Measurements from ENCODE around the gene MRPL20. TPM values are rescaled to one million over a fixed set of nuclear protein-coding genes. Genes with fewer than 3 reads are reported as not detected.

The MRPL20 gene
- total RNA-seq, 2 experiments from 2014 or later, result 111 to 117 TPM

GRCh38 chr1:1442069-1442770 is 35.1 kb upstream of the MRPL20 start:
- Mint-ChIP-seq H3K4me1 (ENCODE audit: low read depth) (peaks cover 2% of the 10 kb centered on the region), H3K4me3 (no peak overlapping the region), H3K9me3 (ENCODE audit: insufficient read depth) (no peaks in the 10 kb centered on the region), H3K27me3 (ENCODE audit: low read depth) (no peaks in the 10 kb centered on the region), H3K36me3 (ENCODE audit: low read depth) (no peaks in the 10 kb centered on the region), H3K27ac (no peak overlapping the region)
- ChIA-PET POLR2A (no interaction called here), CTCF (interaction anchor here (1.0 to 3.0 kb wide), 2 partner anchors 35 to 62 kb away, joined by 3 to 18 read pairs; partner anchors contain the start of gene MRPL20)
- DNase-seq (no peak), ATAC-seq (no peak)

- peaks cover 4% of the 10 kb centered on the region for H3K4me1 Mint-ChIP-seq (ENCODE audit: low read depth)
These were observed 34.2 kb upstream of the MRPL20 start for GRCh38 chr1:1441002-1441888.

GRCh38 chr1:1440262-1441001 is 33.3 kb upstream of the MRPL20 start:
- DNase-seq (no peak), ATAC-seq (no peak)
- no peaks in the 10 kb centered on the region for H3K36me3 Mint-ChIP-seq (ENCODE audit: low read depth)
- H3K9me3 Mint-ChIP-seq (ENCODE audit: insufficient read depth), result no peaks in the 10 kb centered on the region
- H3K27ac Mint-ChIP-seq, result no peak overlapping the region
- ChIA-PET POLR2A (interaction anchor here (1.6 kb wide), 1 partner anchor 41 kb away, joined by 5 read pairs; the partner anchor contains the start of gene CCNL2), CTCF (interaction anchor here (1.0 to 3.0 kb wide), 10 partner anchors 9 to 135 kb away, joined by 3 to 18 read pairs (median 6); partner anchors contain the start of genes CCNL2 and MRPL20)
- H3K4me3 Mint-ChIP-seq, result no peak overlapping the region
- H3K4me1 Mint-ChIP-seq (ENCODE audit: low read depth), result peaks cover 5% of the 10 kb centered on the region
- H3K27me3 Mint-ChIP-seq (ENCODE audit: low read depth), result peaks cover 4% of the 10 kb centered on the region

More at GRCh38 chr1:1441002-1441888, 34.2 kb upstream of the MRPL20 start:
- Mint-ChIP-seq H3K27ac (no peak overlapping the region), H3K36me3 (ENCODE audit: low read depth) (no peaks in the 10 kb centered on the region), H3K9me3 (ENCODE audit: insufficient read depth) (no peaks in the 10 kb centered on the region), H3K4me3 (no peak overlapping the region), H3K27me3 (ENCODE audit: low read depth) (peaks cover 2% of the 10 kb centered on the region)
- ATAC-seq, result peak; percentile 81
- peak; percentile 58 for DNase-seq
- ChIA-PET CTCF (interaction anchor here (1.0 to 3.0 kb wide), 11 partner anchors 10 to 136 kb away, joined by 3 to 18 read pairs (median 5); partner anchors contain the start of genes CCNL2 and MRPL20), POLR2A (interaction anchor here (0.6 to 1.6 kb wide), 2 partner anchors 42 to 871 kb away, joined by 3 to 5 read pairs; partner anchors contain the start of gene CCNL2)

GRCh38 chr1:1439546-1440261 is 32.6 kb upstream of the MRPL20 start:
- Mint-ChIP-seq H3K4me3 (no peak overlapping the region), H3K4me1 (ENCODE audit: low read depth) (peaks cover 10% of the 10 kb centered on the region), H3K36me3 (ENCODE audit: low read depth) (no peaks in the 10 kb centered on the region), H3K27ac (no peak overlapping the region), H3K9me3 (ENCODE audit: insufficient read depth) (no peaks in the 10 kb centered on the region), H3K27me3 (ENCODE audit: low read depth) (peaks cover 8% of the 10 kb centered on the region)
- ChIA-PET POLR2A (no interaction called here), CTCF (interaction anchor here (1.9 to 3.0 kb wide), 3 partner anchors 8 to 33 kb away, joined by 6 to 18 read pairs (median 9); partner anchors contain the start of gene MRPL20)
- ATAC-seq, result no peak
- no peak for DNase-seq

- ChIA-PET CTCF (no interaction called here), POLR2A (no interaction called here)
- Mint-ChIP-seq H3K36me3 (ENCODE audit: low read depth) (no peaks in the 10 kb centered on the region), H3K4me3 (no peak overlapping the region), H3K27me3 (ENCODE audit: low read depth) (peaks cover 8% of the 10 kb centered on the region), H3K9me3 (ENCODE audit: insufficient read depth) (no peaks in the 10 kb centered on the region), H3K4me1 (ENCODE audit: low read depth) (peaks cover 12% of the 10 kb centered on the region), H3K27ac (no peak overlapping the region)
- no peak for ATAC-seq
- no peak for DNase-seq
These were observed 31.7 kb upstream of the MRPL20 start for GRCh38 chr1:1438531-1439381.

GRCh38 chr1:1437904-1438376 is 30.8 kb upstream of the MRPL20 start:
- no peaks in the 10 kb centered on the region for H3K36me3 Mint-ChIP-seq (ENCODE audit: low read depth)
- H3K4me3 Mint-ChIP-seq, result no peak overlapping the region
- peaks cover 8% of the 10 kb centered on the region for H3K27me3 Mint-ChIP-seq (ENCODE audit: low read depth)
- DNase-seq (no peak), ATAC-seq (no peak)
- no peaks in the 10 kb centered on the region for H3K9me3 Mint-ChIP-seq (ENCODE audit: insufficient read depth)
- POLR2A ChIA-PET, result no interaction called here
- H3K27ac Mint-ChIP-seq, result no peak overlapping the region
- H3K4me1 Mint-ChIP-seq (ENCODE audit: low read depth), result peaks cover 12% of the 10 kb centered on the region
- CTCF ChIA-PET, result interaction anchor here (1.1 to 1.5 kb wide), 2 partner anchors 8 to 66 kb away, joined by 3 to 4 read pairs; no protein-coding TSS in a partner anchor

GRCh38 chr1:1437033-1437903 is 30.2 kb upstream of the MRPL20 start:
- H3K4me3 Mint-ChIP-seq, result no peak overlapping the region
- H3K36me3 Mint-ChIP-seq (ENCODE audit: low read depth), result no peaks in the 10 kb centered on the region
- peaks cover 12% of the 10 kb centered on the region for H3K4me1 Mint-ChIP-seq (ENCODE audit: low read depth)
- CTCF ChIA-PET, result interaction anchor here (1.1 to 1.5 kb wide), 2 partner anchors 9 to 66 kb away, joined by 3 to 4 read pairs; no protein-coding TSS in a partner anchor
- H3K9me3 Mint-ChIP-seq (ENCODE audit: insufficient read depth), result no peaks in the 10 kb centered on the region
- ATAC-seq, result no peak
- DNase-seq, result no peak
- peaks cover 8% of the 10 kb centered on the region for H3K27me3 Mint-ChIP-seq (ENCODE audit: low read depth)
- no peak overlapping the region for H3K27ac Mint-ChIP-seq
- POLR2A ChIA-PET, result no interaction called here

GRCh38 chr1:1436630-1437032 is 29.5 kb upstream of the MRPL20 start:
- Mint-ChIP-seq H3K27ac (no peak overlapping the region), H3K4me1 (ENCODE audit: low read depth) (peaks cover 12% of the 10 kb centered on the region), H3K4me3 (peak overlapping the region; percentile 52), H3K36me3 (ENCODE audit: low read depth) (no peaks in the 10 kb centered on the region), H3K9me3 (ENCODE audit: insufficient read depth) (no peaks in the 10 kb centered on the region), H3K27me3 (ENCODE audit: low read depth) (peaks cover 8% of the 10 kb centered on the region)
- CTCF ChIA-PET, result interaction anchor here (1.5 kb wide), 1 partner anchor 65 kb away, joined by 4 read pairs; no protein-coding TSS in a partner anchor
- DNase-seq, result no peak
- no peak for ATAC-seq
- POLR2A ChIA-PET, result no interaction called here

- ATAC-seq, result no peak
- ChIA-PET CTCF (interaction anchor here (1.5 kb wide), 1 partner anchor 65 kb away, joined by 4 read pairs; no protein-coding TSS in a partner anchor), POLR2A (no interaction called here)
- no peaks in the 10 kb centered on the region for H3K9me3 Mint-ChIP-seq (ENCODE audit: insufficient read depth)
- DNase-seq, result no peak
- no peak overlapping the region for H3K27ac Mint-ChIP-seq
- peaks cover 8% of the 10 kb centered on the region for H3K27me3 Mint-ChIP-seq (ENCODE audit: low read depth)
- H3K4me1 Mint-ChIP-seq (ENCODE audit: low read depth), result peaks cover 12% of the 10 kb centered on the region
- H3K36me3 Mint-ChIP-seq (ENCODE audit: low read depth), result no peaks in the 10 kb centered on the region
- H3K4me3 Mint-ChIP-seq, result peak overlapping the region; percentile 52
These were observed 29.0 kb upstream of the MRPL20 start for GRCh38 chr1:1435911-1436629.
